H1 (cell line): ENCODE results near the gene TDRD6. TPM values are rescaled to one million over a fixed set of nuclear protein-coding genes. Genes with fewer than 3 reads are reported as not detected.

Experiments
- CTCF ChIA-PET: fragments of 300-600 bp; sonication (Branson Sonifier 250); formaldehyde crosslinking; loops from one replicate; lab custom pipeline; 2021; ENCODE audit not compliant: partially characterized antibody; lab: Charles Lee
- POLR2A ChIA-PET: fragments of 300-600 bp; sonication (Branson Sonifier 250); formaldehyde crosslinking; loops from one replicate; lab custom pipeline; 2021; ENCODE audit warnings: inconsistent platforms; ENCODE audit not compliant: partially characterized antibody; lab: Charles Lee
- DNase-seq, 2 experiments: peaks; one replicate each; pipeline versions ENCODE4 v3.0.0 to v3.0.0-alpha.2; 2010 to 2022; ENCODE audit warnings: low spot score in 2 of 2, low read depth in 1 of 2, mixed read lengths in 1 of 2
- FAIRE-seq: peaks from 2 replicates; lab custom pipeline; 2011; peaks lifted over from hg19 to GRCh38; lab: Jason Lieb, UNC
- H2AFZ ChIP-seq: 2 replicates; pipeline ENCODE4 v1.8.1; 2012; ENCODE audit warnings: low read length, inconsistent platforms
- H2AK5ac ChIP-seq: 2 replicates; pipeline ENCODE4 v1.6.1; 2013; ENCODE audit warnings: low read depth, low read length
- H2BK120ac ChIP-seq: replicated peaks from 2 replicates; pipeline ENCODE3; 2013; ENCODE audit warnings: low read depth, low read length, inconsistent platforms
- H2BK12ac ChIP-seq: 2 replicates; pipeline ENCODE4 v1.6.1; 2013; ENCODE audit warnings: low read depth, low read length
- H2BK15ac ChIP-seq: 2 replicates; pipeline ENCODE4 v1.6.1; 2013; ENCODE audit warnings: low read length
- H2BK20ac ChIP-seq: 2 replicates; pipeline ENCODE4 v1.6.1; 2013; ENCODE audit warnings: low read length
- H2BK5ac ChIP-seq: 2 replicates; pipeline ENCODE4 v1.6.1; 2013; ENCODE audit warnings: low read depth, low read length
- H3K14ac ChIP-seq: 2 replicates; pipeline ENCODE4 v1.6.1; 2013; ENCODE audit warnings: inconsistent platforms; ENCODE audit not compliant: insufficient read length
- H3K18ac ChIP-seq: 2 replicates; pipeline ENCODE4 v1.6.1; 2013; ENCODE audit warnings: low read length; ENCODE audit errors: extremely low read depth
- H3K23ac ChIP-seq: 2 replicates; pipeline ENCODE4 v1.6.1; 2013; ENCODE audit warnings: inconsistent platforms; ENCODE audit not compliant: insufficient read length
- H3K23me2 ChIP-seq: 2 replicates; pipeline ENCODE4 v1.6.1; 2013; ENCODE audit warnings: low read depth, low read length
- H3K27ac ChIP-seq: 2 replicates; pipeline ENCODE4 v1.6.1; 2011; ENCODE audit warnings: low read depth, low read length, inconsistent platforms
- H3K27me3 ChIP-seq, 4 experiments: replicated peaks in 1 of 4; 1 replicate in 1 of 4; 2 replicates in 3 of 4; pipeline versions ENCODE4 v1.6.1 to v1.8.1; 2011 to 2013; ENCODE audit warnings: low read length in 3 of 4, mild to moderate bottlenecking in 3 of 4, inconsistent platforms in 2 of 4, mixed read lengths in 2 of 4, moderate library complexity in 1 of 4; ENCODE audit not compliant: control insufficient read depth in 3 of 4, insufficient read depth in 3 of 4; ENCODE audit errors: extremely low read depth in 1 of 4
- H3K36me3 ChIP-seq, 4 experiments: 2 replicates each; pipeline versions ENCODE4 v1.6.1 to v1.8.1; 2011 to 2013; ENCODE audit warnings: mild to moderate bottlenecking in 4 of 4, low read length in 3 of 4, moderate library complexity in 2 of 4, control low read depth in 1 of 4, inconsistent platforms in 1 of 4; ENCODE audit not compliant: insufficient read depth in 4 of 4, control insufficient read depth in 2 of 4
- H3K4ac ChIP-seq: replicated peaks from 2 replicates; pipeline ENCODE3; 2013; ENCODE audit warnings: low read length, low read depth, mixed read lengths, inconsistent platforms; ENCODE audit not compliant: insufficient read length
- H3K4me1 ChIP-seq, 4 experiments: replicated peaks in 1 of 4; 1 replicate in 1 of 4; 2 replicates in 3 of 4; pipeline versions ENCODE4 v1.6.1 to v1.8.1; 2011 to 2013; ENCODE audit warnings: low read length in 3 of 4, inconsistent platforms in 2 of 4, mixed read lengths in 1 of 4; ENCODE audit not compliant: insufficient read depth in 4 of 4, control insufficient read depth in 3 of 4
- H3K4me2 ChIP-seq, 2 experiments: 2 replicates each; pipeline versions ENCODE4 v1.6.1 to v1.8.1; 2011 to 2013; ENCODE audit warnings: low read depth in 2 of 2, low read length in 2 of 2, control low read depth in 1 of 2, inconsistent platforms in 1 of 2, mild to moderate bottlenecking in 1 of 2; ENCODE audit not compliant: insufficient read depth in 1 of 2
- H3K4me3 ChIP-seq, 4 experiments: fragments of 200-600, 300-600 bp in 1 of 4; sonication (generic), shearing (Covaris generic), sonication (Bioruptor Twin) in 1 of 4; 2 replicates each; pipeline versions ENCODE4 v1.5.1 to v1.8.1; 2011 to 2016; ENCODE audit warnings: low read length in 4 of 4, low read depth in 3 of 4, control low read depth in 2 of 4, inconsistent platforms in 2 of 4, mild to moderate bottlenecking in 2 of 4, mixed read lengths in 1 of 4, moderate library complexity in 1 of 4; ENCODE audit not compliant: insufficient read depth in 2 of 4; ENCODE audit errors: extremely low read depth in 1 of 4
- H3K56ac ChIP-seq: replicated peaks from 2 replicates; pipeline ENCODE3; 2013; ENCODE audit warnings: low read depth, mild to moderate bottlenecking, mixed read lengths, low read length, inconsistent platforms; ENCODE audit not compliant: insufficient read length
- H3K79me1 ChIP-seq: 2 replicates; pipeline ENCODE4 v1.6.1; 2013; ENCODE audit warnings: low read depth, low read length, control low read depth
- H3K79me2 ChIP-seq, 2 experiments: 2 replicates each; pipeline versions ENCODE4 v1.6.1 to v1.8.1; 2012 to 2013; ENCODE audit warnings: low read length in 2 of 2, mild to moderate bottlenecking in 2 of 2, inconsistent platforms in 1 of 2; ENCODE audit not compliant: insufficient read depth in 2 of 2, control insufficient read depth in 1 of 2
- H3K9ac ChIP-seq, 4 experiments: replicated peaks in 1 of 4; 1 replicate in 1 of 4; 2 replicates in 3 of 4; pipeline versions ENCODE4 v1.6.1 to v1.8.1; 2011 to 2013; ENCODE audit warnings: low read depth in 3 of 4, low read length in 3 of 4, control low read depth in 2 of 4, mild to moderate bottlenecking in 2 of 4, moderate library complexity in 2 of 4, inconsistent platforms in 1 of 4; ENCODE audit errors: extremely low read depth in 1 of 4
- H3K9me3 ChIP-seq, 2 experiments: 2 replicates each; pipeline versions ENCODE4 v1.6.1 to v1.8.1; 2012 to 2013; ENCODE audit warnings: mild to moderate bottlenecking in 2 of 2, moderate library complexity in 2 of 2, control low read depth in 1 of 2, inconsistent platforms in 1 of 2, low read depth in 1 of 2, low read length in 1 of 2, mixed read lengths in 1 of 2; ENCODE audit not compliant: insufficient read depth in 2 of 2
- H4K20me1 ChIP-seq, 2 experiments: replicated peaks in 1 of 2; 2 replicates each; pipeline versions ENCODE3 to v1.8.1; 2011 to 2013; ENCODE audit warnings: inconsistent platforms in 2 of 2, low read length in 2 of 2, mild to moderate bottlenecking in 1 of 2; ENCODE audit not compliant: insufficient read depth in 2 of 2, control insufficient read depth in 1 of 2
- H4K5ac ChIP-seq: 2 replicates; pipeline ENCODE4 v1.6.1; 2013; ENCODE audit warnings: low read length, low read depth, mixed read lengths, inconsistent platforms; ENCODE audit not compliant: insufficient read length
- H4K8ac ChIP-seq: 2 replicates; pipeline ENCODE4 v1.8.0; 2013; ENCODE audit warnings: mild to moderate bottlenecking, moderate library complexity, low read length, inconsistent platforms; ENCODE audit not compliant: insufficient read depth; ENCODE audit errors: extremely low read depth
- H4K91ac ChIP-seq: replicated peaks from 2 replicates; pipeline ENCODE3; 2013; ENCODE audit warnings: low read length, mixed read lengths, inconsistent platforms; ENCODE audit not compliant: insufficient read length
- FOSL1 ChIP-seq: IDR thresholded peaks from 2 replicates; pipeline ENCODE4 v1.6.1; 2011; ENCODE audit warnings: mild to moderate bottlenecking, low read depth, low read length, moderate library complexity; ENCODE audit not compliant: insufficient read depth
- KDM1A ChIP-seq: fragments of 200-600, 300-600 bp; sonication (generic); IDR thresholded peaks from 2 replicates; pipeline ENCODE4 v1.7.1; 2016; ENCODE audit warnings: mild to moderate bottlenecking, low read length, borderline replicate concordance
- WGBS, 2 experiments: shearing (Covaris generic) in 1 of 2; methylation state at CpG; one replicate each; pipeline versions ENCODE4 v1.1.6 to v1.1.7; 2013 to 2015; ENCODE audit warnings: low lambda C conversion rate in 2 of 2, mixed read lengths in 2 of 2, inconsistent platforms in 1 of 2, low coverage in 1 of 2, missing lambda C conversion rate in 1 of 2; ENCODE audit not compliant: insufficient replicate concordance in 2 of 2, insufficient coverage in 1 of 2, insufficient read length in 1 of 2; ENCODE audit errors: extremely low coverage in 1 of 2, missing lambda C conversion rate in 1 of 2; 5-methylcytosine and 5-hydroxymethylcytosine counted together
- polyA plus RNA-seq, 7 experiments: library from polyadenylated mRNA; depleted of rRNA in 3 of 7; stranded (reverse) in 5 of 7; unstranded in 2 of 7; fragments of >200 nt in 5 of 7; fragments of 200-250 nt in 2 of 7; gene quantifications; 1 replicate in 5 of 7; 2 replicates in 1 of 7; 4 replicates in 1 of 7; pipeline versions ENCODE4 v1.2.1 to v1.2.3, GENCODE V29; 2011 to 2013; ENCODE audit warnings: missing spikeins in 2 of 7, mixed read lengths in 2 of 7
- total RNA-seq: library from RNA; stranded (reverse); fragmentation: NEBNext Ultra II Directional; extraction: Animal tissue kit (Norgen Biotek cat#: 25700); gene quantifications from 2 replicates; pipeline ENCODE4 v1.2.1, GENCODE V29; 2021

TDRD6 gene
- total and polyA plus RNA-seq, 2 of the 8 experiments (the other 6 are each of a cell fraction or from before 2014, with no cell fraction given) = 0.06 to 0.19 TPM

DNA sequence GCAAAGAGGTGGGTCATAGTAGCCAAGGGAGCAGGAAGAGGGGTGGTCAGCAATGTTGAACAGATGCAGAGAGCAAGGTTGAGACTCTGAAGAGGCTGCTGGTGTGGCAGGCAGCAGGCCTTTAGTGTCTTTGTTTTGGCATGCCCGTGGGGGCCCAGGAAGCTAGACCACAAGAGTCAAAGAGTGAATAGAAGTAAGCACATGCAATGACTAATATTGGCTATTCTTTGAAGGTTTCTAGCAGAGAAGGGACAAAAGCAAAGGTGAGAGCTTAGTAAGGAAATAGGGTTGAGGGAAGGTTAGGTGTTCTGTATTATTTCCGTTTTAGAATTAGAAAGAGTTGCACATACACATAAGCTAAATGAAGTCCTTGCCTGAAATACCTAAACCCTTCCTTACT lies 18.8 kb downstream of the TDRD6 start:
- Histone ChIP-seq H4K5ac (no peak overlapping the region), H2BK15ac (no peak overlapping the region), H2BK120ac (no peak overlapping the region), H3K27ac (no peak overlapping the region), H3K36me3 (no peaks in the 10 kb centered on the region), H4K8ac (no peak overlapping the region; the same call in 1 of the 2 replicates), H2BK12ac (no peak overlapping the region), H3K79me1 (no peaks in the 10 kb centered on the region), H3K18ac (no peak overlapping the region), H3K4me3 (no peak overlapping the region), H4K20me1 (no peaks in the 10 kb centered on the region), H2BK20ac (no peak overlapping the region), H3K4ac (no peak overlapping the region), H3K56ac (no peak overlapping the region), H3K79me2 (no peaks in the 10 kb centered on the region), H3K27me3 (no peaks in the 10 kb centered on the region), H3K4me1 (no peaks in the 10 kb centered on the region), H3K23ac (no peak overlapping the region), H3K23me2 (no peaks in the 10 kb centered on the region), H4K91ac (no peak overlapping the region), H2BK5ac (no peak overlapping the region), H3K14ac (no peak overlapping the region), H2AK5ac (no peak overlapping the region), H3K4me2 (no peak overlapping the region), H3K9me3 (no peaks in the 10 kb centered on the region), H2AFZ (no peak overlapping the region), H3K9ac (no peak overlapping the region)
- ChIA-PET CTCF (interaction anchor here (0.8 to 1.4 kb wide), 7 partner anchors 8 to 137 kb away, joined by 3 to 4 read pairs (median 3); partner anchors contain the start of gene PLA2G7), POLR2A (interaction anchor here (0.9 kb wide), 1 partner anchor 69 kb away, joined by 3 read pairs; no protein-coding TSS in a partner anchor)
- FAIRE-seq (no peak), DNase-seq (no peak)
- TF ChIP-seq KDM1A (no peak), FOSL1 (no peak)
- WGBS, 2 experiments = 66% methylated on average over 2 of the region's 2 CpGs; no CpG with 5 or more reads in 1 of the 2 experiments
